ENCODE measurements around the gene JMJD8.

Gene JMJD8

DNA sequence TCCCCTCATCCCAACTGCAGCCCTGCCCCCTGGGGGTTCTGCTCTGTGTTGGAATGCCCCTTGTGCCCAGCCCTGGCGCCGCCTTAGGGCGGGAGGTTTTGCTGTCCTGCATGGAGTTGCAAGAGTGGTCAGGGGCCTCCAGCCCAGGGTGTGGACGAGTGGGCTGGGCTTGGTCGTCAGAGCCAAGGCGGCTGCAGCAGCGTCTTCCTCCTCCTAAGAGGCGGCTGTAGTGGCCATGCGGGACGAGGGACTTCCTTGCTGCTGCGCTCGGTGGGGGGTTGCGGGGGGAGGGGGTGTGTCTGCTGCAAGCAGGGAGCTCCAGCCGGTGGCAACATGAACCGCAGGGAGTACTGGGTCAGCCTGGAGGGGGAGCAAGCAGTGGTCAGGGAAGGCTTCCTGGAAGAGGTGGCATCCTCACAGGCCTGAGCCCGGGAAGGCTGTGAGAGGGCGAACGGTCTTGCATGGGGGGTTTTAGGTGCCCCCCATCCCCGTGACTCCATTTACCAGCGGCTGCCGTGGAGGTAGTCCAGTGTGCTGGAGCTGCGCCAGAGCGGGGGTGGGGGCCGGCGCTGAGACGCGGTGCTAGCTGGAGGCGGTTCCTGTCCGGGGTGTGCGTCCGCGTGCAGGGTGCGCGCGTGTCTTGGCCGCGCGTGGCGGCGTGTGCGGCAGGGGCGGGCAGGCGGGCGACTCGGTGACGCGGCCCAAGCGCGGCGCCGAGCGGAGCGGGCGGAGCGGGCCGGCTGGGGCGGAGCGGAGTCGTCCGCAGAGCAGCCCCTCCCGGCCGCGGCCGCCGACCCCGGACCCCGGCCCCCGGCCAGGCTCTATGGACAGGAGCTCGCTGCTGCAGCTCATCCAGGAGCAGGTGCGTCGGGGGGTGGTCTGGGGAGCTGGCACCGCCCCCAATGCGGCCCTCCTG, 8.9 kb downstream of the JMJD8 start, which contains the start of gene RHBDL1:
TSS of gene RHBDL1 (plus strand) at position 704 of the 916 bp plus-strand sequence. CDS start at position 824, 120 bp downstream.
- peak; percentile 68 for DNase-seq

DNA sequence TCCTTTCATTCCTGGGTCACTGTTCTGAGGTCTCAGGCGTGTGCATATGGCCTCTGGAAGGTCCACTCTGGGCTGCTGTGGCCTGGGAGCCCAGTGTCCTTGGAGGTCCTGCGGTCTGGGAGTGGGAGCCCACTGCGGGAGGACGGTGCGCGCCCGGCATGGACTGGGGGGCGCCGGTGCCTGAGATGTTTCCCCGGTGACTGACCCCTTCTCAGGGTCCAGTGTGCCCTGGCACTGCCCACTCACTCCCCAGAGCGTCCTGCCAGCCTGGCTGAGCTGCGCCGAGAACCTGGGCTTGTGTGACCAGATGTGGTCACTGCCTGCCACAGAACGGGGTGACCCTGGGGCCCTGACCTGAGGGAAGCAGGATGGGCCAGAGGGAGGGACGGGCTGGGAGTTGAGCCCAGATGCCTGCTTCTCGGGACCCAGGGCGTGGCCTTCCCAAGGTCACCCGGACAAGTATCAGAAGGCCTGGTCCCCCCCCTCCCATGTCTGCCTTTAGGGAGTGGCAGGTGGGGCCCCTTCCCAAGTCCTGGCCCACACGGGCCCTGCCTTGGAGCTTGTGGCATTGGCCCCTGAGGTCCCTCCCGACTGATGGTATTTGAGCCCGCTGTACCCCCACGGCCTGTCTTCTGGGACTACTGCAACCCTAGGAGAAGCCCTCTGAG, 9.8 kb downstream of the JMJD8 start:
- DNase-seq, result no peak

- no peak for DNase-seq
Observed at GRCh38 chr16:673399-673991, 10.6 kb downstream of the JMJD8 start.

DNA sequence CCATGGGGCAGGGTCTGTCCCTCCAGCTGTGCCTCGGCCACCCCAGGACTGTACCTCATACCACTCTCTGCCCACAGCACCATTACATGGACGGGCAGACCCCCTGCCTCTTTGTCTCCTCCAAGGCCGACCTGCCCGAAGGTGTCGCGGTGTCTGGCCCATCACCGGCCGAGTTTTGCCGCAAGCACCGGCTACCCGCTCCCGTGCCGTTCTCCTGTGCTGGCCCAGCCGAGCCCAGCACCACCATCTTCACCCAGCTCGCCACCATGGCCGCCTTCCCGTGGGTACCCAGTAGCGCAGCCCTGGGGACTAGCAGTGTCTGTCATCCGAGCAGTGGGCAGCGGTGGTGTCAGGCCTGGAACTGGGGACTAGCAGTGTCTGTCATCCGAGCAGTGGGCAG, 11.3 kb downstream of the JMJD8 start:
- DNase-seq, result no peak

- DNase-seq, result no peak
Observed at GRCh38 chr16:672371-672770, 11.8 kb downstream of the JMJD8 start.

DNA sequence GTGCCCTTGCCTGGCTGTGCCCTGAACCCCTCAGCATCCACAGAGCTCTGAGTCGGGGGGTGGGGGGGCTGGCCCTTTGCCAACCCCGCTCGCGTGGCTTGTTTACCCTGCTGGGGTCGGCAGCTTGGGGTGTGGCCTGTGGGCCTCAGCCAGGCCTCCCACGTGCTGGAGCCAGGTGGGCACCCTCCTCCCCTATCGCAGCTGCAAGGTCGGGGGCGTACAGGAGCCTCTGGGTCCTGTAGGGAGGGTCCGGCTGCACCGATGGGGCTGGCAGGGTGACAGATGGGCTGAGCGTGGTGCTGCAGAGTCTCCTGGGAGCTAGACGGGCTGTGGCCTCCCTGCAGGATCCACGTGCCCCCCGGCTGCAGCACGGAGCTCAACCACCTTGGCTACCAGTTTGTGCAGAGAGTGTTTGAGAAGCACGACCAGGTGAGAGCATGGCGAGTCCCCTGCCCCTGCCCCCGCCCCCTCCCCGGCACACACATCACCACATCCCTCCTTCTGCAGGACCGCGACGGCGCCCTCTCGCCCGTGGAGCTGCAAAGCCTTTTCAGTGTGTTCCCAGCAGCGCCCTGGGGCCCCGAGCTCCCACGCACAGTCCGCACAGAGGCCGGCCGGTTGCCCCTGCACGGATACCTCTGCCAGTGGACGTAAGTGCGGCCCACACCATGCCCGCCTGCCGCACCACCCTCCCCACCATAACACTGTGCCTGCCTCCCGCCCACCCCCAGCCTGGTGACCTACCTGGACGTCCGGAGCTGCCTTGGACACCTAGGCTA, 12.6 kb downstream of the JMJD8 start:
- DNase-seq, result no peak

- no peak for DNase-seq
Observed at GRCh38 chr16:670485-671352, 13.4 kb downstream of the JMJD8 start.

DNA sequence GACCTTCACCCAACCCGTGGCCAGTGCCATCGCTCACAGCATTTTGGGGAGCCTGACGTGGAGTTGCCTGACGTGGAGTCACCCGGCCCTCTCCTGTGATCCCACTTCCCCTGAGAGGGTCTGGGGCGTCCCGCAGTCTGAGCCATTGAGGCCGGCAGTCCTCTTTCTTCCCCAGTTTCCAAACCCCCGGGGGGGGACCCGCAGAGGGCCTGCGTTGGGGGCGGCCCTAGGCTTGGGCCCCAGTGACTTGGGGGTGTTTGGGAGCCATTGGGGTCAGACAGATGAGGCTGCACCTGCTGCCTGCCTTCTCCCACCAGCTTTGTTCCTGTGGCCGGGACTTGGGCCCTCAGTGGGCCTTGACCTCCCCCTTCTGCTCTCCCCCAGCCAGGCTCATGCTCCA, 14.5 kb downstream of the JMJD8 start:
- no peak for DNase-seq

GRCh38 chr16:668519-669171, 15.5 kb downstream of the JMJD8 start:
- DNase-seq, result no peak

GRCh38 chr16:667780-668518, 16.2 kb downstream of the JMJD8 start, which contains the start of gene RHOT2:
RHOT2 (plus strand) TSS chr16:668132; CDS start chr16:668200, 68 bp downstream.
- peak; percentile 82 for DNase-seq

GRCh38 chr16:667113-667779, 16.9 kb downstream of the JMJD8 start:
- no peak for DNase-seq

- no peak for DNase-seq
Observed at GRCh38 chr16:666572-666971, 17.6 kb downstream of the JMJD8 start.

DNA sequence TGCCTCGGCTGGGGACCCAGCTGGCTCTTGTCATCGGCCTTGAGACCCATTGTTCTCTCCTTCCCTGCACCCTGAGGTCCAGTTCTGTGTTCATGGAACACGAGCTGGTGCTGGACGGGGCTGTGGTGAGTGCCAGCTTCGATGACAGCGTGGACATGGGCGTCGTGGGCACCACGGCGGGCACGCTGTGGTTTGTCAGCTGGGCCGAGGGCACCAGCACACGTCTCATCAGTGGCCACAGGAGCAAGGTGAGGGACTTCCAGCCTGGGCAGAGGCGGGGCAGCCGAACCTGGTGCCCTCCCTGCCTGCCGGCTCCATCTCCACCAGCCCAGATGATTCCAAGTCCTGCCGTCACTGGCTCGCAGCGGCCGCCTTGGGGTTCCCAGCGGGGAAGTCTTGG, 21.5 kb downstream of the JMJD8 start:
- no peak for DNase-seq

DNA sequence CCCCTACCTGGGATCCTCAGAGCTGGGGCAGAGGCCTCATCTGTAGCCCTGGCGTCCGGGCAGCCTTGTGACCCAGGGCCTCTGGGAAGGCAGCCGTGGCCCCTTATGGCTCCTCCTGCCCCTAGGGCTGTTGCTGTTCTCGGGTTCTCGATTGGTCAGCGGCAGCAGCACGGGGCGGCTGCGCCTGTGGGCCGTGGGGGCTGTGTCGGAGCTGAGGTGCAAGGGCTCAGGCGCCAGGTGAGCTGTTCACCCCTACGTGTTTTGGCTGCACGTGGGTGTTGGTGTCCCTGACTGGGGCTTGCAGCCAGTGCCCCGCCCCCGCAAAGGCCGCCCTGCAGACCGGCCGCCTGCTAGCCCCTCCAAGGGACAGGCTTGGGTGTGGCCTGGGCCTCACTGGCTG, 22.0 kb downstream of the JMJD8 start:
- DNase-seq, result no peak

GRCh38 chr16:661184-661821, 22.8 kb downstream of the JMJD8 start:
- no peak for DNase-seq

GRCh38 chr16:660459-661183, 23.5 kb downstream of the JMJD8 start:
- DNase-seq, result peak; percentile 84

DNA sequence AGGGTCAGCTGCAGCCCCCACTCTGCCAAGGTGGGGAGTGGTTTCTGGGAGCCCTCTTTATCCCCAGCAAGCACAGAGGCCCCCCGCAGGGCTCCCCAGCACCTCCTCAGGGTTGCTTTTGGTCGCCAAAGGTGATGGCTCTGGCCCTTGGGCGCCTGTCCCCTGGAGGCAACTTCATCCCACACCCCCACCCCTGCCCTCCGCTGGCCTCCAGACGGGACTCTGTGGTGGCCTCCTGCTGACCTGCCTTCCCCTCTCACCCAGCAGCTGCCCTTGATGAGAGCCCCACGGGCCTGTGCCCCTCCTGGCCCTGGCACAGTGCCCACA, 24.0 kb downstream of the JMJD8 start:
- no peak for DNase-seq

DNA sequence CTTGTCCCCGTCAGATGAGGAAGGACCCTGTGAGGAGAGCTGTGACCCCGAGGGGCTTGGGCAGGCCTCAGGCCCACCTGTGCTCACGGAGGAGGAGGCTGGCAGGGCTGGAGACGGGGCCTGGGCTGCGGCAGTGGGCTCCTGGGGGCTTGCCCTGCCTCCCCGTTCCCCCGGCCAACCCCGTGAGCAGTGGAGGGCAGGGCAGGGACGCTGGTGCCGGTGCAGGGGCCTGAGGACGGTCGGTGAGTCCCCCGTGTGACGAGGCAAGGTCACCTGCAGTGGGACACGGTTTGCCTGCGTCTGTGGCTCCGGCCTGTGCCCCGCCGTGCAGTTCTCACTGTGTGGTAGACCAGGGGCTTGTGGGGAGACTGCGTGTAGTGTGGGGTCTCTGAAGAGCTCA, 24.5 kb downstream of the JMJD8 start:
- no peak for DNase-seq
